ENCODE data around the gene GLT1D1. TPM values are rescaled to one million over a fixed set of nuclear protein-coding genes. Genes with fewer than 3 reads are reported as not detected.

GLT1D1 gene
- polyA plus RNA-seq, 1 of the 3 experiments (the other 2 are of a cell fraction): 0.05 TPM

GRCh38 chr12:128956755-128957154 is 103.5 kb downstream of the GLT1D1 start (continued):
- TF ChIP-seq ZBTB33 (IDR thresholded peaks at IDR 0.05; ENCODE audit: borderline replicate concordance, low read depth): no peak
- no peak for TF ChIP-seq RFX5 (IDR thresholded peaks at IDR 0.05; ENCODE audit: low read length)

- 64% methylated on average over 16 of the region's 16 CpGs for WGBS (ENCODE audit: low lambda C conversion rate)
- Histone ChIP-seq H3K9me2 (no peaks in the 10 kb centered on the region), H3K36me3 (replicated peaks in 1 of 2; ENCODE audit: control insufficient read depth in 1 of 2, insufficient read depth in 2 of 2, low read length in 1 of 2) (no peaks in the 10 kb centered on the region), H3K4me2 (no peak overlapping the region), H3F3A (replicated peaks; ENCODE audit: insufficient read depth) (no peaks in the 10 kb centered on the region), H3K27ac (ENCODE audit: low read depth in 2 of 2, low read length in 1 of 2) (no peak overlapping the region), H3K9me3 (no peaks in the 10 kb centered on the region), H2AFZ (ENCODE audit: low read depth) (no peak overlapping the region), H3K4me3 (ENCODE audit: low read depth in 2 of 2, low read length in 1 of 2) (no peak overlapping the region), H3K27me3 (ENCODE audit: insufficient read depth) (no peaks in the 10 kb centered on the region), H4K20me1 (ENCODE audit: insufficient read depth) (no peaks in the 10 kb centered on the region), H3K9ac (no peak overlapping the region), H3K79me2 (ENCODE audit: insufficient read depth) (no peaks in the 10 kb centered on the region), H3K4me1 (ENCODE audit: control insufficient read depth in 1 of 2, insufficient read depth in 2 of 2, low read depth in 1 of 2, low read length in 1 of 2) (no peaks in the 10 kb centered on the region)
- DNase-seq: no peak
- ChIA-PET CTCF (no interaction called here), POLR2A (no interaction called here)
- TF ChIP-seq TAF1 (IDR thresholded peaks at IDR 0.05; ENCODE audit: borderline replicate concordance, low read depth, low read length) (no peak), YY1 (IDR thresholded peaks at IDR 0.05; ENCODE audit: low read depth) (no peak), RCOR1 (IDR thresholded peaks at IDR 0.05; ENCODE audit: low read length) (no peak), SMC3 (IDR thresholded peaks at IDR 0.05; ENCODE audit: low read depth, low read length) (no peak), CTCF (IDR thresholded peaks at IDR 0.05) (no peak), RFX5 (IDR thresholded peaks at IDR 0.05; ENCODE audit: low read length) (no peak), GABPA (IDR thresholded peaks at IDR 0.05; ENCODE audit: low read depth) (no peak), USF2 (IDR thresholded peaks at IDR 0.05; ENCODE audit: borderline replicate concordance, low read depth, low read length) (no peak)
- TF ChIP-seq, protein P1, sequence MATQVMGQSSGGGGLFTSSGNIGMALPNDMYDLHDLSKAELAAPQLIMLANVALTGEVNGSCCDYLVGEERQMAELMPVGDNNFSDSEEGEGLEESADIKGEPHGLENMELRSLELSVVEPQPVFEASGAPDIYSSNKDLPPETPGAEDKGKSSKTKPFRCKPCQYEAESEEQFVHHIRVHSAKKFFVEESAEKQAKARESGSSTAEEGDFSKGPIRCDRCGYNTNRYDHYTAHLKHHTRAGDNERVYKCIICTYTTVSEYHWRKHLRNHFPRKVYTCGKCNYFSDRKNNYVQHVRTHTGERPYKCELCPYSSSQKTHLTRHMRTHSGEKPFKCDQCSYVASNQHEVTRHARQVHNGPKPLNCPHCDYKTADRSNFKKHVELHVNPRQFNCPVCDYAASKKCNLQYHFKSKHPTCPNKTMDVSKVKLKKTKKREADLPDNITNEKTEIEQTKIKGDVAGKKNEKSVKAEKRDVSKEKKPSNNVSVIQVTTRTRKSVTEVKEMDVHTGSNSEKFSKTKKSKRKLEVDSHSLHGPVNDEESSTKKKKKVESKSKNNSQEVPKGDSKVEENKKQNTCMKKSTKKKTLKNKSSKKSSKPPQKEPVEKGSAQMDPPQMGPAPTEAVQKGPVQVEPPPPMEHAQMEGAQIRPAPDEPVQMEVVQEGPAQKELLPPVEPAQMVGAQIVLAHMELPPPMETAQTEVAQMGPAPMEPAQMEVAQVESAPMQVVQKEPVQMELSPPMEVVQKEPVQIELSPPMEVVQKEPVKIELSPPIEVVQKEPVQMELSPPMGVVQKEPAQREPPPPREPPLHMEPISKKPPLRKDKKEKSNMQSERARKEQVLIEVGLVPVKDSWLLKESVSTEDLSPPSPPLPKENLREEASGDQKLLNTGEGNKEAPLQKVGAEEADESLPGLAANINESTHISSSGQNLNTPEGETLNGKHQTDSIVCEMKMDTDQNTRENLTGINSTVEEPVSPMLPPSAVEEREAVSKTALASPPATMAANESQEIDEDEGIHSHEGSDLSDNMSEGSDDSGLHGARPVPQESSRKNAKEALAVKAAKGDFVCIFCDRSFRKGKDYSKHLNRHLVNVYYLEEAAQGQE (IDR thresholded peaks at IDR 0.05; ENCODE audit: low read depth, low read length): no peak
Measured at GRCh38 chr12:128959901-128960300, 106.6 kb downstream of the GLT1D1 start.
